Panc1 (cell line): ENCODE results near the gene HMGCS1. TPM values are rescaled to one million over a fixed set of nuclear protein-coding genes. Genes with fewer than 3 reads are reported as not detected.
"Not testable (repeated sequence)": the region's sequence is repeated elsewhere in the genome, so short reads cannot be mapped to it uniquely, and the experiment has no call there.

Source experiments
- ATAC-seq: fragments of 200-7000 bp; cut with Tn5 transposase; 2 replicates; pipeline ENCODE4 v1.9.1; 2020; ENCODE audit warnings: mild to moderate bottlenecking, moderate library complexity
- BruUV-seq: library from RNA; stranded (reverse); fragments of 400-500 nt; replicated peaks from 2 replicates; lab custom pipeline; 2021; lab: Mats Ljungman, UMichigan
- CTCF ChIA-PET: fragments of 300-600 bp; sonication (Branson Sonifier 250); formaldehyde crosslinking; loops from one replicate; lab custom pipeline; 2022; ENCODE audit warnings: antibody characterized with exemption; lab: Charles Lee
- POLR2A ChIA-PET: fragments of 300-600 bp; sonication (Branson Sonifier 250); formaldehyde crosslinking; loops from one replicate; lab custom pipeline; 2022; ENCODE audit warnings: antibody characterized with exemption; lab: Charles Lee
- DNase-seq: peaks from one replicate; pipeline ENCODE4 v3.0.0-alpha.2; 2010; ENCODE audit warnings: low read depth, low spot score
- H3K27ac ChIP-seq: 2 replicates; pipeline ENCODE4 v1.5.1; 2011; ENCODE audit warnings: mild to moderate bottlenecking, low read length, inconsistent platforms
- H3K27me3 ChIP-seq: fragments of 200-500 bp; sonication (Bioruptor generic); 2 replicates; pipeline ENCODE4 v1.6.0; 2014; ENCODE audit warnings: low read length, inconsistent platforms; ENCODE audit not compliant: control insufficient read depth, insufficient read depth
- H3K36me3 ChIP-seq: fragments of 200-500 bp; sonication (Bioruptor generic); 2 replicates; pipeline ENCODE4 v1.5.1; 2014; ENCODE audit warnings: inconsistent platforms, mild to moderate bottlenecking, low read length, moderate library complexity; ENCODE audit not compliant: control insufficient read depth, insufficient read depth
- H3K4me1 ChIP-seq: 2 replicates; pipeline ENCODE4 v1.5.1; 2011; ENCODE audit warnings: inconsistent platforms, mild to moderate bottlenecking, low read length, moderate library complexity; ENCODE audit not compliant: control insufficient read depth, insufficient read depth
- H3K4me3 ChIP-seq, 2 experiments: 2 replicates each; pipeline ENCODE4 v1.5.1; 2011 to 2012; ENCODE audit warnings: low read depth in 2 of 2, low read length in 2 of 2, mild to moderate bottlenecking in 2 of 2, inconsistent platforms in 1 of 2, moderate library complexity in 1 of 2
- H3K9me3 ChIP-seq: fragments of 200-500 bp; sonication (Bioruptor generic); 2 replicates; pipeline ENCODE4 v1.5.1; 2014; ENCODE audit warnings: low read depth, mild to moderate bottlenecking, inconsistent platforms, low read length, moderate library complexity; ENCODE audit not compliant: control insufficient read depth, insufficient read depth
- CTCF ChIP-seq: fragments of 450-650 bp; IDR thresholded peaks from 2 replicates; pipeline ENCODE4 v1.5.1; 2017; ENCODE audit warnings: mild to moderate bottlenecking
- POLR2AphosphoS5 ChIP-seq: IDR thresholded peaks from 2 replicates; pipeline ENCODE4 v1.6.1; 2012; ENCODE audit warnings: mild to moderate bottlenecking, low read depth, low read length, moderate library complexity
- REST ChIP-seq, 2 experiments: IDR thresholded peaks; 2 replicates each; pipeline ENCODE4 v1.6.1; 2011 to 2012; ENCODE audit warnings: low read depth in 2 of 2, control low read depth in 1 of 2, low read length in 1 of 2, mild to moderate bottlenecking in 1 of 2, moderate library complexity in 1 of 2; ENCODE audit not compliant: insufficient read depth in 1 of 2
- SIN3A ChIP-seq: IDR thresholded peaks from 2 replicates; pipeline ENCODE4 v1.6.1; 2012; ENCODE audit warnings: low read depth, mild to moderate bottlenecking, low read length, moderate library complexity, borderline replicate concordance; ENCODE audit not compliant: insufficient read depth
- TCF7L2 ChIP-seq: IDR thresholded peaks from 2 replicates; pipeline ENCODE4 v1.6.1; 2011; ENCODE audit warnings: mild to moderate bottlenecking, low read depth, low read length, inconsistent platforms
- in situ Hi-C: cut with HindIII; loops from 2 replicates; pipeline ENCODE4 v1.10.0; 2016; ENCODE audit warnings: low sequenced_read_pairs, low pct_unique_long_range_greater_than_20kb
- intact Hi-C: fragments of 100-400 bp; cut with micrococcal nuclease; formaldehyde crosslinking; loops from one replicate; pipeline ENCODE4 v1.10.0; 2022; ENCODE audit not compliant: unreplicated experiment
- total RNA-seq: library from RNA; stranded (reverse); gene quantifications from one replicate; pipeline ENCODE4 v1.2.1, GENCODE V29; 2021; ENCODE audit not compliant: unreplicated experiment

HMGCS1 gene
- total RNA-seq, 1 experiment from 2014 or later, result 66.1 TPM

- no peaks in the 10 kb centered on the region for H3K4me1 ChIP-seq
- no TSS peak for BruUV-seq
- ChIA-PET CTCF (no interaction called here), POLR2A (interaction anchor here (0.6 kb wide), 1 partner anchor 24 kb away, joined by 7 read pairs; no protein-coding TSS in a partner anchor)
- intact Hi-C loops (no loop called here), in situ Hi-C loops (no loop called here)
- TF ChIP-seq CTCF (no peak), POLR2AphosphoS5 (no peak), SIN3A (no peak), REST (IDR thresholded peaks at IDR 0.05; ENCODE audit: insufficient read depth in 1 of 2, low read depth in 2 of 2, low read length in 1 of 2) (no peak), TCF7L2 (no peak)
- no peaks in the 10 kb centered on the region; the same call in 1 of the 2 replicates for H3K27me3 ChIP-seq
- no peak for DNase-seq
- ATAC-seq, result no peak
- no peaks in the 10 kb centered on the region for H3K9me3 ChIP-seq
- no peak overlapping the region for H3K27ac ChIP-seq
- H3K4me3 ChIP-seq, result no peak overlapping the region
- no peaks in the 10 kb centered on the region for H3K36me3 ChIP-seq
Observed at GRCh38 chr5:43270645-43271044, 42.6 kb downstream of the HMGCS1 start.

GRCh38 chr5:43268188-43268820 is 44.9 kb downstream of the HMGCS1 start:
- Histone ChIP-seq H3K9me3 (no peaks in the 10 kb centered on the region), H3K36me3 (no peaks in the 10 kb centered on the region), H3K27me3 (no peaks in the 10 kb centered on the region), H3K27ac (no peak overlapping the region), H3K4me1 (no peaks in the 10 kb centered on the region), H3K4me3 (no peak overlapping the region)
- intact Hi-C loops (no loop called here), in situ Hi-C loops (no loop called here)
- TF ChIP-seq SIN3A, result no peak
- no peak for TF ChIP-seq CTCF
- TF ChIP-seq TCF7L2, result no peak
- TF ChIP-seq REST (IDR thresholded peaks at IDR 0.05; ENCODE audit: insufficient read depth in 1 of 2, low read depth in 2 of 2, low read length in 1 of 2), result no peak
- no peak for TF ChIP-seq POLR2AphosphoS5
- CTCF ChIA-PET, result no interaction called here
- DNase-seq (no peak), ATAC-seq (no peak)
- POLR2A ChIA-PET, result no interaction called here
- no TSS peak for BruUV-seq

- H3K27ac ChIP-seq, DNase-seq, H3K9me3 ChIP-seq, POLR2A ChIA-PET, in situ Hi-C loops, CTCF ChIA-PET, H3K27me3 ChIP-seq, H3K4me3 ChIP-seq, ATAC-seq, H3K4me1 ChIP-seq, BruUV-seq, H3K36me3 ChIP-seq, intact Hi-C loops: not testable (repeated sequence)
Observed at GRCh38 chr5:43262269-43262668, 50.9 kb downstream of the HMGCS1 start.
